ENCODE results near the gene SND1. TPM values are rescaled to one million over a fixed set of nuclear protein-coding genes. Genes with fewer than 3 reads are reported as not detected.

SND1 gene
- total RNA-seq, 4 donors from 2014 or later, result 62.0 to 89.4 (median 82.1) TPM

- no peak for DNase-seq (ENCODE audit: low spot score in 2 of 2)
- 0 to 1% methylated on average over 35 to 37 of the region's 87 CpGs for WGBS, 2 donors
Observed at GRCh38 chr7:128031901-128032604, 380.1 kb downstream of the SND1 start.

GRCh38 chr7:128032605-128033235, 380.7 kb downstream of the SND1 start:
- intact Hi-C loops (cut with DNase I; ENCODE audit: low total_unique reads), result no loop called here
- no peak overlapping the region for H3K4me3 ChIP-seq (ENCODE audit: low read depth, poor library complexity, severe bottlenecking)
- DNase-seq (ENCODE audit: low spot score in 2 of 2), result no peak
- 44 to 57% methylated on average over 27 to 35 of the region's 41 CpGs for WGBS, 2 donors
- TF ChIP-seq CTCF (IDR thresholded peaks at IDR 0.05) (no peak), POLR2A (IDR thresholded peaks at IDR 0.05) (no peak)

More at GRCh38 chr7:128031901-128032604, 380.1 kb downstream of the SND1 start:
- TF ChIP-seq CTCF (IDR thresholded peaks at IDR 0.05), result no peak
- H3K4me3 ChIP-seq (ENCODE audit: low read depth, poor library complexity, severe bottlenecking), result no peak overlapping the region
- intact Hi-C loops (cut with DNase I; ENCODE audit: low total_unique reads), result no loop called here

- H3K4me3 ChIP-seq (ENCODE audit: low read depth, poor library complexity, severe bottlenecking), result no peak overlapping the region
- WGBS, 2 donors, result 89 to 92% methylated on average over 9 of the region's 9 CpGs
- no peak for TF ChIP-seq POLR2A (IDR thresholded peaks at IDR 0.05)
- no peak for TF ChIP-seq CTCF (IDR thresholded peaks at IDR 0.05)
- no peak for DNase-seq (ENCODE audit: low spot score in 2 of 2)
- intact Hi-C loops (cut with DNase I; ENCODE audit: low total_unique reads), result no loop called here
Observed at GRCh38 chr7:128033246-128033645, 381.3 kb downstream of the SND1 start.

GRCh38 chr7:128034825-128035224, 382.8 kb downstream of the SND1 start:
- intact Hi-C loops (cut with DNase I; ENCODE audit: low total_unique reads), result no loop called here
- WGBS, 2 donors, result 72% methylated on average over 2 of the region's 2 CpGs

GRCh38 chr7:128035712-128036111, 383.7 kb downstream of the SND1 start:
- intact Hi-C loops (cut with DNase I; ENCODE audit: low total_unique reads), result no loop called here
- no peak for DNase-seq (ENCODE audit: low spot score in 2 of 2)
- TF ChIP-seq POLR2A (IDR thresholded peaks at IDR 0.05), result no peak
- no peak for TF ChIP-seq CTCF (IDR thresholded peaks at IDR 0.05)
- no peak overlapping the region for H3K4me3 ChIP-seq (ENCODE audit: low read depth, poor library complexity, severe bottlenecking)
- WGBS, 2 donors, result 90 to 95% methylated on average over 3 of the region's 3 CpGs

More at GRCh38 chr7:128034825-128035224, 382.8 kb downstream of the SND1 start:
- no peak for TF ChIP-seq POLR2A (IDR thresholded peaks at IDR 0.05)
- no peak for TF ChIP-seq CTCF (IDR thresholded peaks at IDR 0.05)
- no peak for DNase-seq (ENCODE audit: low spot score in 2 of 2)
- no peak overlapping the region for H3K4me3 ChIP-seq (ENCODE audit: low read depth, poor library complexity, severe bottlenecking)
